HG02938 (cell line): Measurements from ENCODE around the gene SLC6A19.

Source experiments
- ATAC-seq: cut with Tn5 transposase; IDR thresholded peaks from one replicate; pipeline ENCODE4 v1.9.1; 2021; ENCODE audit warnings: mild to moderate bottlenecking, moderate library complexity; ENCODE audit not compliant: unreplicated experiment

SLC6A19 gene

GRCh38 chr5:1165864-1166263, 35.5 kb upstream of the SLC6A19 start:
- no peak for ATAC-seq

GRCh38 chr5:1166370-1166769, 35.0 kb upstream of the SLC6A19 start:
- ATAC-seq: no peak

- ATAC-seq: no peak
Measured at GRCh38 chr5:1167361-1167727, 34.1 kb upstream of the SLC6A19 start.

GRCh38 chr5:1167728-1168709, 33.4 kb upstream of the SLC6A19 start:
- peak; percentile 73 for ATAC-seq

- no peak for ATAC-seq
Measured at GRCh38 chr5:1168796-1169195, 32.6 kb upstream of the SLC6A19 start.

GRCh38 chr5:1169211-1170115, 31.9 kb upstream of the SLC6A19 start:
- no peak for ATAC-seq

GRCh38 chr5:1171340-1171941, 30.0 kb upstream of the SLC6A19 start:
- no peak for ATAC-seq

- no peak for ATAC-seq
Measured at GRCh38 chr5:1172007-1172581, 29.3 kb upstream of the SLC6A19 start.

- no peak for ATAC-seq
Measured at GRCh38 chr5:1172670-1173404, 28.6 kb upstream of the SLC6A19 start.

- no peak for ATAC-seq
Measured at GRCh38 chr5:1173485-1174070, 27.8 kb upstream of the SLC6A19 start.

GRCh38 chr5:1174122-1174936, 27.1 kb upstream of the SLC6A19 start:
- ATAC-seq: no peak

GRCh38 chr5:1175015-1175414, 26.4 kb upstream of the SLC6A19 start:
- ATAC-seq: no peak

GRCh38 chr5:1175801-1176472, 25.5 kb upstream of the SLC6A19 start:
- no peak for ATAC-seq

- no peak for ATAC-seq
Measured at GRCh38 chr5:1176473-1177391, 24.7 kb upstream of the SLC6A19 start.

GRCh38 chr5:1177826-1178528, 23.4 kb upstream of the SLC6A19 start:
- no peak for ATAC-seq

- ATAC-seq: no peak
Measured at GRCh38 chr5:1178529-1179382, 22.6 kb upstream of the SLC6A19 start.
